Smooth muscle cell (in vitro differentiated cells): Measurements from ENCODE around the gene CCDC60. TPM values are rescaled to one million over a fixed set of nuclear protein-coding genes. Genes with fewer than 3 reads are reported as not detected.

Experiments
- DNase-seq: peaks from one replicate; lab custom pipeline; 2025; ENCODE audit not compliant: unreplicated experiment; lab: John Stamatoyannopoulos, UW
- H2AFZ ChIP-seq: fragments of 200-600 bp; sonication (generic); 2 replicates; pipeline ENCODE4 v1.6.0; 2016; ENCODE audit warnings: antibody characterized with exemption, low read depth, mild to moderate bottlenecking
- H3F3A ChIP-seq: fragments of 200-600 bp; sonication (generic); 2 replicates; pipeline ENCODE4 v1.6.0; 2017; ENCODE audit warnings: antibody characterized with exemption, low read depth
- H3K27ac ChIP-seq: fragments of 200-600 bp; sonication (generic); 2 replicates; pipeline ENCODE4 v1.5.1; 2016; ENCODE audit warnings: low read depth, mild to moderate bottlenecking
- H3K27me3 ChIP-seq: fragments of 200-600 bp; sonication (generic); 2 replicates; pipeline ENCODE4 v1.6.1; 2016; ENCODE audit warnings: low read depth, mild to moderate bottlenecking
- H3K36me3 ChIP-seq: fragments of 200-600 bp; sonication (generic); 2 replicates; pipeline ENCODE4 v1.5.1; 2016; ENCODE audit warnings: low read depth
- H3K4me1 ChIP-seq: fragments of 200-600 bp; sonication (generic); 2 replicates; pipeline ENCODE4 v1.5.1; 2016; ENCODE audit warnings: low read depth
- H3K4me2 ChIP-seq: fragments of 200-600 bp; sonication (generic); 2 replicates; pipeline ENCODE4 v1.6.0; 2016; ENCODE audit warnings: mild to moderate bottlenecking
- H3K4me3 ChIP-seq: fragments of 200-600 bp; sonication (generic); 2 replicates; pipeline ENCODE4 v1.5.1; 2016; ENCODE audit warnings: mild to moderate bottlenecking
- H3K79me2 ChIP-seq: fragments of 200-600 bp; sonication (generic); 2 replicates; pipeline ENCODE4 v1.6.0; 2016; ENCODE audit warnings: low read depth, mild to moderate bottlenecking
- H3K9ac ChIP-seq: fragments of 200-600 bp; sonication (generic); 2 replicates; pipeline ENCODE4 v1.6.0; 2016; ENCODE audit warnings: low read depth
- H3K9me3 ChIP-seq: fragments of 200-600 bp; sonication (generic); replicated peaks from 2 replicates; pipeline ENCODE4 v1.5.1; 2016; ENCODE audit warnings: low read depth
- H4K20me1 ChIP-seq: fragments of 200-600 bp; sonication (generic); 2 replicates; pipeline ENCODE4 v1.6.0; 2016; ENCODE audit warnings: low read depth
- WGBS: methylation state at CpG from one replicate; pipeline ENCODE4 v1.1.7; 2016; ENCODE audit warnings: low lambda C conversion rate; 5-methylcytosine and 5-hydroxymethylcytosine counted together
- polyA plus RNA-seq: library from polyadenylated mRNA; unstranded; fragments of >200 nt; fragmentation: Nextera tagmentation; extraction: Ambion mirVana; gene quantifications from 2 replicates; pipeline ENCODE4 v1.2.1, GENCODE V29; 2016
- total RNA-seq: library from RNA; depleted of rRNA; stranded (reverse); fragments of >200 nt; gene quantifications from 2 replicates; pipeline ENCODE4 v1.2.3, GENCODE V29; 2014
- TF ChIP-seq, protein P1 (sequence below): fragments of 200-600 bp; sonication (generic); IDR thresholded peaks from 2 replicates; pipeline ENCODE4 v1.5.1; 2017; ENCODE audit warnings: borderline replicate concordance, mild to moderate bottlenecking, antibody characterized with exemption; ENCODE audit not compliant: insufficient read depth, poor library complexity, severe bottlenecking

CCDC60 gene
- total and polyA plus RNA-seq, 2 experiments from 2014 or later = not detected

DNA sequence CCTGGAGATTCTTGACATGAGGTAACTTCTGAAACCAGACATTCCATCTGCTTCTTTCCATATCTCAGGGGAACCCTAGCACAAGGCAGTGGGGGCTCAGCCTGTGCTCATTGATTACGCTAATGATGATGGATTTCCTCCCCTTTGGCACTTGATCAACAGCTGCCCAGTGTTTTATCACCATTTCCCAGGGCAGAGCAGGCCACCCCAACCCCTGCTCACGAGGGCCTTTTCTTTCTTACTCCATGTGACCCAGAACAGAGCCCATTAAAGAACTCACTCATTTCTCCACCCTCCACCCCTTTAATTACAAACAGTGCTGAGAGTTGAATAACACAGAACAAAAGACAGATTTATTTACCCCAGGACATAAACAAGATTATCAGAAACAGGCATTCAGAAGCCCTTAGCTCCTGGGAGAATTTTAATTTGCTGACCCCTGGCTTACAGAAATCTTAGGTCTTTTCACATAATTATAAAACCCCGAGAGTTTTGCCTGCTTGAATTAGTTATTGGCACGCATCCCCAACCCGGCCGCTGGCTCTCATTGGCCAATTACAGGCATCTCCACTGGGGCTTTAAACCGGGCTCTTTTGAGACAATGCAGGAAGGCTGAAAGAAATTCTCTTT, 32.0 kb upstream of the CCDC60 start:
- 65% methylated on average over 7 of the region's 7 CpGs for WGBS
- DNase-seq = no peak
- Histone ChIP-seq H3K4me3 (no peak overlapping the region), H3K9me3 (no peaks in the 10 kb centered on the region), H3K27ac (no peak overlapping the region), H3F3A (no peaks in the 10 kb centered on the region), H3K36me3 (no peaks in the 10 kb centered on the region), H3K79me2 (no peaks in the 10 kb centered on the region), H2AFZ (no peak overlapping the region), H3K9ac (no peak overlapping the region), H3K27me3 (no peaks in the 10 kb centered on the region), H3K4me2 (no peak overlapping the region), H3K4me1 (peaks cover 11% of the 10 kb centered on the region), H4K20me1 (no peaks in the 10 kb centered on the region)
- TF ChIP-seq, protein P1, sequence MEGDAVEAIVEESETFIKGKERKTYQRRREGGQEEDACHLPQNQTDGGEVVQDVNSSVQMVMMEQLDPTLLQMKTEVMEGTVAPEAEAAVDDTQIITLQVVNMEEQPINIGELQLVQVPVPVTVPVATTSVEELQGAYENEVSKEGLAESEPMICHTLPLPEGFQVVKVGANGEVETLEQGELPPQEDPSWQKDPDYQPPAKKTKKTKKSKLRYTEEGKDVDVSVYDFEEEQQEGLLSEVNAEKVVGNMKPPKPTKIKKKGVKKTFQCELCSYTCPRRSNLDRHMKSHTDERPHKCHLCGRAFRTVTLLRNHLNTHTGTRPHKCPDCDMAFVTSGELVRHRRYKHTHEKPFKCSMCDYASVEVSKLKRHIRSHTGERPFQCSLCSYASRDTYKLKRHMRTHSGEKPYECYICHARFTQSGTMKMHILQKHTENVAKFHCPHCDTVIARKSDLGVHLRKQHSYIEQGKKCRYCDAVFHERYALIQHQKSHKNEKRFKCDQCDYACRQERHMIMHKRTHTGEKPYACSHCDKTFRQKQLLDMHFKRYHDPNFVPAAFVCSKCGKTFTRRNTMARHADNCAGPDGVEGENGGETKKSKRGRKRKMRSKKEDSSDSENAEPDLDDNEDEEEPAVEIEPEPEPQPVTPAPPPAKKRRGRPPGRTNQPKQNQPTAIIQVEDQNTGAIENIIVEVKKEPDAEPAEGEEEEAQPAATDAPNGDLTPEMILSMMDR = no peak

DNA sequence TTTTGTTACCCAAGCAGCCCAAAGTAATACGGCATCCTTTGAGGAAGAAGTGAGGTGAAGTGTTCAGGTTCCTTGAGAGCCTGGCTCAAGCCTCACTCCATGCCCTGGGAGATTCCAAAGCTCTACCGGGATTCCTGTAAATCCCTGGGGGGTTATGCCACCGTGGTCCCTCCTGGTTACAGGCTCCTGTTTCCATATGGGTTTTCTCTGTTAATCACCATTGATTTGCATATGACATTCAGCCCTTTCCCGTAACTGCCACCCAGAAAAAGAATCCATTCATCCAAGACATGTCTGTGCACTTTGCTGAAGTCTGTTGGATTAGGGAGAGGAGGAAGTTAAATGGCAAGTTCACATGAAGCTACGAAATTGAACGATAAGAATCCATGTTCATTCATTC, 27.9 kb upstream of the CCDC60 start:
- Histone ChIP-seq H4K20me1 (no peaks in the 10 kb centered on the region), H3K4me3 (no peak overlapping the region), H3K4me2 (no peak overlapping the region), H3K27ac (no peak overlapping the region), H3K9me3 (no peaks in the 10 kb centered on the region), H3K9ac (no peak overlapping the region), H3K27me3 (no peaks in the 10 kb centered on the region), H2AFZ (no peak overlapping the region), H3F3A (no peaks in the 10 kb centered on the region), H3K79me2 (no peaks in the 10 kb centered on the region), H3K36me3 (no peaks in the 10 kb centered on the region), H3K4me1 (peaks cover 11% of the 10 kb centered on the region)
- WGBS = 90% methylated on average over 6 of the region's 6 CpGs
- TF ChIP-seq, protein P1 = no peak
- DNase-seq = no peak

DNA sequence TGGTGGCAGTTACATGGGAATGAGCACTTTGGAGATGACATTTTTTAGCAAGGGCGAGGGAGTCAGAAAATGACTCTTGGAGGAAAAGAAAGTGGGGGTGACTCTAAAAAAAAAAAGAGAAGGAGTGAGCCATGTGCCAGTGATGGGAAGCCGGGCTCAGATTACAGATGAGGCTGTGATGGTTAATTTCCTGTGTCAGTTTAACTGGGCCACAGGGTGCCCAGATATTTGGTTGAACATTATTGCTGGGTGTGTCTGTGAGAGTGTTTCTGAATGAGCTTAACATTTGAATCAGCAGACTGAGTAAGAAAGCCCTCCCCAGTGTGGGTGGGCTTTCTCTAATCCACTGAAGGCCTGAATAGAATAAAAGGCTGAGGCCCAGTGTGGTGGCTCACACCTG, 26.8 kb upstream of the CCDC60 start:
- H3K4me1 ChIP-seq = peaks cover 5% of the 10 kb centered on the region
- no peaks in the 10 kb centered on the region for H3K36me3 ChIP-seq
- H3K9me3 ChIP-seq = no peaks in the 10 kb centered on the region
- TF ChIP-seq, protein P1 = no peak
- no peak overlapping the region for H3K27ac ChIP-seq
- H3K4me3 ChIP-seq = no peak overlapping the region
- no peaks in the 10 kb centered on the region for H3K79me2 ChIP-seq
- no peak for DNase-seq
- no peaks in the 10 kb centered on the region for H3K27me3 ChIP-seq
- no peak overlapping the region for H2AFZ ChIP-seq
- no peaks in the 10 kb centered on the region for H4K20me1 ChIP-seq
- H3K9ac ChIP-seq = no peak overlapping the region
- H3F3A ChIP-seq = no peaks in the 10 kb centered on the region
- H3K4me2 ChIP-seq = no peak overlapping the region
- 100% methylated on average over 2 of the region's 2 CpGs for WGBS

DNA sequence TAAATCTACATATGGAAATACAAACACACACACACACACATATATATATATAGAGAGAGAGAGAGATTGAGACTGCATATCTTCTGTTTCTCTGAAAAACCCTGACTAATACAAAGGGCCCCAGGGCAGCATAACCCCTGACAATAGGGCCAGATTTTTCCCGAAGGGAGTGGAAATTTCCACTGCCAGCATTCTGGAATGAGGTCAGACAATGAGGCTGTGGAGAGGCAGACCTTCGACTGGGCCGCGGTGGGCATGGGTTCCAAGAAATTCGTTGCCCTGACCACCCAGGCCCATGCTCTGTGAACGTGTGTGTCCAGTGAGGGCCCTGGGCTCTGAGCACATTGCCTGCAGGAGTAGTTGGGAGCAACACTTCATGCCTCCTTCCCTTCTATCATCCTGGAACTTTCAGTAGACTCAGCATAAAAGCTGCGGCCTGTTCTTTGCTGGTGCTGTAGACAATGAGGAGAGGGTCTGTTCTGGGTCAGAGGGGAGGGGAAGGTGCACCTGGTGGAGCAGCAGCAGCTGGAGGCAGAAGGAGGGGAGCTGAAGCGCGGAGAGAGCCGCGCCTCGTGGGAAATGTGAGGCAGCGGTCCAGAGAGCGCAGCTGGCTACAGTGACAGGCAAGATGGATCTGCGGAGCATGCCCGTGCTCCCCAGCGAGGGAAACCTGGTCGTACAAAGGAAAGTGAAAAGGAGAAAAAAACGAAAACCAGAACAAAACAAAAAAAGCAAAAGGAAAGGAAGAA, 25.6 kb upstream of the CCDC60 start:
- no peaks in the 10 kb centered on the region for H3K36me3 ChIP-seq
- H4K20me1 ChIP-seq = no peaks in the 10 kb centered on the region
- no peaks in the 10 kb centered on the region for H3K27me3 ChIP-seq
- DNase-seq = no peak
- no peaks in the 10 kb centered on the region for H3K79me2 ChIP-seq
- H3K9ac ChIP-seq = no peak overlapping the region
- TF ChIP-seq, protein P1 = no peak
- no peak overlapping the region for H3K4me2 ChIP-seq
- H3K4me1 ChIP-seq = no peaks in the 10 kb centered on the region
- H3K4me3 ChIP-seq = no peak overlapping the region
- no peak overlapping the region for H2AFZ ChIP-seq
- 77% methylated on average over 19 of the region's 19 CpGs for WGBS
- no peaks in the 10 kb centered on the region for H3F3A ChIP-seq
- no peaks in the 10 kb centered on the region for H3K9me3 ChIP-seq
- no peak overlapping the region for H3K27ac ChIP-seq
